ENCODE measurements around the gene ZC3H7A.

GRCh38 chr16:11727796-11728543, 69.1 kb downstream of the ZC3H7A start:
- TF ChIP-seq POLR2A (IDR thresholded peaks at IDR 0.05; ENCODE audit: low read depth, low read length) (no peak), ZNF274 (IDR thresholded peaks at IDR 0.05; ENCODE audit: insufficient read depth, insufficient read length) (no peak), NR2C2 (IDR thresholded peaks at IDR 0.05; ENCODE audit: borderline replicate concordance, control insufficient read depth, insufficient read length, low read depth) (no peak), TCF12 (IDR thresholded peaks at IDR 0.05; ENCODE audit: low read depth, low read length) (no peak), REST (IDR thresholded peaks at IDR 0.05; ENCODE audit: low read depth, low read length) (no peak), IRF3 (IDR thresholded peaks at IDR 0.05) (no peak)
